NCI-H524 (cell line): ENCODE measurements around the gene SF3B6.
"Not testable (repeated sequence)": the region's sequence is repeated elsewhere in the genome, so short reads cannot be mapped to it uniquely, and the experiment has no call there.

ENCODE experiments used
- DNase-seq, 2 experiments: peaks; one replicate each; lab custom pipeline; 2025; lab: John Stamatoyannopoulos, UW

The SF3B6 gene

DNA sequence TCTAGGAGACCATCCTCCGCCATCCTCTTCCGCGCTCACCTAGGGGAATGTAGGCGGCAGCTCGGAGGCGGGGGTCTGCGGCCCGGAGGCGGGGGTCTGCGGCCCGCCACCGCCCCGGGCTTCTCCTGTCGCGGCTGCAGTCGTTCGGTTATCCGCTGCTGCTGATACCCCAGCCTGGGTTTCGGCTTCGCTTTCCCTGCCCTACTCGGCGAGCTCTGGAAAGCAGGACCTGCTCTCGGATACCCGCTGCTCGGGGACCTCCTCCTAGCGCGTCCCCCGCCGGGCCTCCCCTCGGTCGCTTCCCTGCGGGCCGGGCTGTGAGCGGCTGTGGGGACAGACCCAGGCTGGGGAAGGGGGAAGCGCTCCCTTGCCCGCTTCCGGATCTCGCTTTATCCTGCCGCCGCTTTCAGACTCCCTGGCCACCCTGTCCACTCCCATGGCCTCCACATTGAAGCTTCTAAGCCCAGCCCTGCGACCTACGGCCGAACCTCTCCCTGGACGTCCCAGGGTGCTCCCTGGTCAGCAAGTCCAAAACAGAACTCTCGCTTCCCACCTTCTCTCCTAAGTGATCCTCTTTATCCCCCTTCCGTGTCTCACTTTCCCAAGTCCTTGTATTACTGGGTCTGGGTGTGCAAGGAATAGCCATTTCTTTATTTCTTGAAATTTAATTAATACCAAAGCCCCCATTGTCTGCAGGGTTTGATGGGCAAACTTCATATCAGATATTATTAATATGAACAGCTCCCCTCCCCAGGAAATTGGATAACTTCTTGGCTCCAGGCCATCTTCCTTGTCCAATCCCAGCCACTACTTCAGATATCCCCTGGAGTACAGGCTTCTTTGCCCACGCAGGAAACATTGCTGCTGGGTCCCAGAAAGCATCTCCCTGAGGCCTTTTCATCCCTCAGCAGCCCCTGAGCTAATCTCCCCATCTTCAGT is 25.8 kb downstream of the SF3B6 start:
- DNase-seq: peak; percentile 3 to 37

DNA sequence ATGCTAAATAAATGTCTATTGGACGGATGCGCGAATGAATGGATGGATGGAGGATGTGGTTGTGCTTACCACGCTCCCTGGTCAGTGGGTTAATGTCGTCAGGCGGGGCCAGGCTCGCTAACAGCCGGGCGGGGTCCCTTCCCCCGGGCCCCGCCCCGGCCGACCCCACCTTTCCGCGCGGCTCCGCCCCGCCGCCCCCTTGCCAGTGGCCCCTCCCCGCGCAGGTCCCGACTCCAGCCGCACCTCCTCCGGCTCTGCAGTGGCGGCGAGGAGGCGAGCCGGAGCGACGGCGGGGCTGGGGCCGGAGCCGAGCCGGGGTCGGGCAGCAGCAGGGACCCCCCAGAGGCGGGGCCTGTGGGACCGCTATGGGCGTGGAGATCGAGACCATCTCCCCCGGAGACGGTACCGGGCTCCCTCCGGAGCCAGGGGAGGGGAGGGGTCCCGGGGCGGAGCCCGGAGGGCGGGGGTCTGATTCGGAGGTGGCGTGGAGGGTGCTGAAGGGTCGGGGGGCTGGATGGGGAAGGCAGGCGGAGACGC is 26.6 kb downstream of the SF3B6 start, which contains the start of gene FKBP1B:
Gene FKBP1B, plus strand, starts transcription at position 257 of the 537 bp plus-strand sequence. Its CDS starts 109 bp downstream, at position 366.
- DNase-seq: peak; percentile 71 to 78

DNA sequence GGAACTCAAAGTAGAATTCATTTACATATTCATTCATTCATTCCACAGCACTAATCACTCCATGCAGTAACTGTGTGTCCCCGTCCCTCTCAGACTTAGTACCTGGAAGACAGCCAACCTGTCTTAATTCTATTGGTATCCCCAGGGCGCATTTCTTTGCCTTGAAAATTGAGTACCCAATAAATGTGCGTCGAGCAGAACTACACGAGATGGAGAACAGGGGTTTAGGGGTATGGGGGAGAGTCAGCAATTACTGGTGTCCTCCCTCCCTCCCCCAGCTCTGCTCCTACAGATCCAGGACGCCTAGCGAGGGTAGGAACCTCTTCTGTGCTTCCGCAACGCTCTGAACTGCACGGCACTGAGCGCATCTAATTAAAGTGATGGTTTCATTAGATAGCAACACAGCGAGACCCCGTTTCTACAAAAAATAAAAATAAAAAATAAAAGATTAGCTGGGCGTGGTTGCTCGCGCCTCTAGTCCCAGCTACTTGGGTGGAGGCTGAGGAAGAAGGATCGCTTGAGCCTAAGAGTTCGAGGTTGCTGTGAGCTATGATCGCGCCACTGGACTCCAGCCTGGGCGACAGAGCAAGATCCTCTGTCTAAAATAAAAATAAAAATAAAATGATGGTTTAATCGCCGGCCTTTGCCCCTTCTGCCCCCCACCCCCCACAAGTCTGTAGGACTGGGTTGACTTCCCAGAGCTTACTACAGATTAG is 27.2 kb downstream of the SF3B6 start:
- DNase-seq: peak; percentile 18 to 54

DNA sequence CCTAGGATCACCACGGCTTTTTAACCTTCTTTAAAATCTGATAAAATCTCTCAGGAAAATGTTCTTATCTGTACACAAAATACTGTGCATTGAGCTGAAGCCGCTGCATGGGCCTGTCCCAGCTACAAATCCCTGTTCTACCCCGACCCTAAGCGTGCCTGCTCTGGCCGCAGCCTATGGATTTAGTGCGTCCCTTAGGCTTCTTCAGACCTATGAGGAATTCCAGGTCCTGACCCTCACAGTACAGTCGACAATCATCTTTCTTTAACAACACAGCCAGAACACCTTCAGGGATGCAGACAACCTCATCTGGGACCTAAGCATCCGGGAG is 28.5 kb downstream of the SF3B6 start:
- DNase-seq: no peak

DNA sequence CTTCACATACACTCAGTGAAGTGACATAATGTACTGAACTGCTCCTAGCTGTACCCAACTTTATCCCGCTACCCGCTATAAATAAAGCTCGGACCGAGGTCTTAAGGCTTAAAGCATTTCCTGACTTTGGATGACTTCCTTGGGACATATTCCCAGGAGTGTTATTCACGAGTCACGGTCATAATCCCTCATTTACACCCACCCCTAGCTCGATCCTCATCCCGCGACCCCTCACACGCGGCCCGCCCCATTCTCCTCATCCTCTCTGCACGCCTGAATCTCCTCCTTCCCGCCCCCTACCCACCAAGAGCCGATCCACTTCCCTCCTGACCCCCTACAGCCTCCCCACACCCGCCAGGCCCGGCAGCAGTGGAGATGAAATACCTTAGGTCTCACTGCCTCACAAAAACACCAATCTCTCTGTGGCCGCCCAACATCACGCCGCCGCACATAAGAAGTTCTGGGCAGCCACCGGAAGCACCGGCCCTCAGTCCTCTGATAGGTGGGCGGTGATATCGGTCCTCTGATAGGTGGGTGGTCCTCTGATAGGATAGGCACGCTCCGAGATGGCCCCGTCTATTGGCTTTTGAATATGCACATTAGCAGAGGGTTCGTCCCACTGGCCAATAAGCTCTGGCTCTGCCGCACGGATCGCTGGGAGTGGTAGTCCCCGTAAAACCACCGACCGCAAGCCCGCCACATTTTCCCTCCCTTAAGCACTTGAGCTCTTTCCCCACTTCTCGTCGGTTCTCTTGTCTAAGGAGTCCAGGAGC is 29.0 kb downstream of the SF3B6 start, which contains the start of gene WDCP:
Gene WDCP, minus strand, starts transcription at position 462 of the 773 bp plus-strand sequence. CDS start 7,897 bp downstream, outside the sequence.
- peak; percentile 98 to 99 for DNase-seq

DNA sequence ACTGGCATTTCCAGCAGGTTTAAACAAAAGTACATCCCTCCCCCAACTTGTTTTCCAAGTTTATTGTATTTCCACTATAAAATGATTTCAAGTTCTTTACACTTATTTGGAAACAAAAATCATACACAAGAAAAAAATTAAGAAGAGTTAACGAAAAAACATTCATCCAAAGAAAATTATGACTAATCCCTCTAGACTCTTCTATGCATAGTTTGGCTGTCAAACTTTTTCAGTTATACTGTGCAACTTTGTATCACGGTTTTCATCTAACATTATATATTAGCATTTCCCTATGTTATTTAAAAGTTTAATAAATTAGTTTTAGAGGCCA is 29.6 kb downstream of the SF3B6 start:
- DNase-seq: no peak

DNA sequence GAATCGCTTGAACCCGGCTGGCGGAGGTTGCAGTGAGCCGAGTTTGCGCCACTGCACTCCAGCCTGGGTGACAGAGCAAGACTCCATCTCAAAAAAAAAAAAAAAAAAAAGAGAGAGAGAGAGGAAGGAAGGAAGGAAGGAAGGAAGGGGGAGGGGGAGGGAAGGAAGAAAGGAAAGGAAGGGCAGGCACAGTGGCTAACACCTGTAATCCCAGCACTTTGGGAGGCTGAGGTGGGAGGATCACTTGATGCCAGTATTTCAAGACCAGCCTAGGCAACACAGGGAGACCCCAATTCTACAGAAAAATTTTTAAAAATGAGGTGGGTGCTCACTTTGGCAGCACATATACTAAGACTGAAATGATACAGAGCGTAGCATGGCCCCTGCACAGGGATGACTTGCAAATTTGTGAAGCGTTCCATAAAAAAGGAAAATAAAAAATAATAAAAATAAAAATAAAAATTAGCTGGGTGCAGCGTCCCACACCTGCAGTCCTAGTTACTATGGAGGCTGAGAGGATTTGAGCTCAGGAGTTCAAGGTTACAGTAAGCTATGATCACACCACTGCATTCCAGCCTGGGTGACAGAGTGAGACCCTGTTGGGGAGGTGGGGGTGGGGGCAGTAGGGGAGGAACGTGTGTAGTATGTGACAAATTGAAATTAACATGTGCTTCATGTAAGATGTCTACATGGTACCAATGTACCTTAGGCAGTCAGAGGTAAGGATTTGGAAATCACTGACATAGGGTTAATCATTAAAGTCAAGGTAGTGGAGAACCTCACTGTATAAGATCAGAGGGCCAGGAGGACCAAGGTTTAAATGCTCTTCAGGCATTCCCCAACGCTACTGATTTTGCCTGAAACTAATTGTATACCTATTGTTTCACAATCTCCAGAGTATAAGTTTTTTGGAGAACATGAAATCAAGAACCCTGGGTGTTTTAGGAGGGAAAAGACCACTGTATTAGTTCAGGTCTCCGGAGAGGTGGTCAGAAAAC is 30.3 kb downstream of the SF3B6 start:
- DNase-seq: no peak

DNA sequence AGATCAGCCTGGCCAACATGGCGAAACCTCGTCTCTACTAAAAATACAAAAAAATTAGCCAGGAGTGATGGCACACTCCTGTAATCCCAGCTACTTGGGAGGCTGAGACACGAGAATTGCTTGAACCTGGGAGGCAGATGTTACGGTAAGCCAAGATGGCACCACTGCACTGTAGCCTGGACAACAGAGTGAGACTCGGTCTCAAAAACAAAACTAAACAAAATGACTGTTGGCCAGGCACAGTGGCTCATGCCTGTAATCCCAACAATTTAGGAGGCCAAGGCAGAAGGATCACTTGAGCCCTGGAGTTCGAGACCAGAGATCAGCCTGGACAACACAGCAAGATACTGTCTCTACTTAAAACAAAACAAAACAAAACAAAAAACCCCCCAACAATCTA is 33.0 kb downstream of the SF3B6 start:
- DNase-seq: not testable (repeated sequence)

DNA sequence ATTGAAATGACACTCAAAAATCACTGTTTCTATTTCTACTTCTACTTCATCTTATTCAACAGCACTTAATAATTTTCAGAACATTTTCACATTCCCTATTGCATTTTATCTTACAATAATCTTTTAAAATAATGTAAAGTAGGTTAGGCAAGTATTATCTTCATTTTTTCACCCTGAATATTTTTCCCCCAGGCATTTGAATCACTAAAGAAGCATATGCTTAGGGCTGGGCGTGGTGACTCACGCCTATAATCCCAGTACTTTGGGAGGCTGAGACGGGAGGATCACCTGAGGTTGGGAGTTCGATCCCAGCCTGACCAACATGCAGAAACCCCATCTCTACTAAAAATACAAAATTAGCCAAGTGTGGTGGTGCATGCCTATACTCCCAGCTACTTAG is 35.6 kb downstream of the SF3B6 start:
- DNase-seq: no peak

DNA sequence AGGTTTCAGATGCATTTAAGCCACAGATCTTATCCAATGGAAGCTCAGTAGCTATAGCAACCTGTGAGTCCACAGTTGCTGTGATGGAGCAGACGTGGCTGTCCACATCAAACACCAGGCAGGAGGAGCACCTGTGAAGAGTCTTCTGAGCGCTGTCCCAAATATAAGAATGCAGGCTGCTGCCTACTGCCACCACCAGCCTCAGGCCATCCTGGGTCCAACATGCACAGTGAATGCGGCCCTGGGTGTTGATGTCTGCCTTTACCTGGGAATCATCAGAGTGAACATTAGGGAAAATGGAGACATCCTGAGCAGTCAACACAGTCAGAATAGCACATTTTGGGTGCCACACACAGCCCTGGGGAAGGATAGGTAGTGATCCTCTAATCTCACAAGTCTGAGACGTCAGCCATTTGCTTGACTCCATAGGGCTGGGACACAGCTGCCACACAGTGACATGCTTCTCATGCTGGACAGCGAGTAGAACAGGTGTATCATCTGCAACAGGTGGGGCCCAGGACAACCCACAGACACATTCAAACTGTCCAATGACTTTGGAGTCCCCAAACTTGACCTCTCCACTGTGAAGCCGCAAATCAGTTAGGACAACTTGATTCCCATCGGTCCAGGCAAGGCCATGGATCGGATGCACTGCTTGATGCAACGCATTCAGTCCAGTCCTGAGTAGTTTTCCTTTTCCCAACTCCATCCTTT is 37.2 kb downstream of the SF3B6 start:
- DNase-seq: no peak

DNA sequence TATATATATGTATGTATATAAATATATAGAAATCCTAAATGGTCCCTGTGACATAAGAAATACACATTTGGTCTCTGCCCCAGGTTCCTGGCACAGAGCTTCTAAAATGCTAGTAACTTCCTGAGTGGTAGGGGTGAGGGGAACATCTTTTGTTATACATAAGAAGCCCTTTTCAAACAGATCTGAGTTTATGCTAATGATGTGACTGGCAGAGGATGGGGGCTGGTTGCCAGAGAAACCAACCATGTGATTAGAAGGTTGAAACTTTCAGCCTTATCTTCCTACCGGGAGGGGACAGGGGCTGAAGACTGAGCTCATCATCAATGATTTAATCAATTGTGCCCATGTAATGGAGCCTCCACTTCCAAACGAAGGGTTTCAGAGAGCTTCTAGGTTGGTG is 49.9 kb downstream of the SF3B6 start:
- no peak for DNase-seq

DNA sequence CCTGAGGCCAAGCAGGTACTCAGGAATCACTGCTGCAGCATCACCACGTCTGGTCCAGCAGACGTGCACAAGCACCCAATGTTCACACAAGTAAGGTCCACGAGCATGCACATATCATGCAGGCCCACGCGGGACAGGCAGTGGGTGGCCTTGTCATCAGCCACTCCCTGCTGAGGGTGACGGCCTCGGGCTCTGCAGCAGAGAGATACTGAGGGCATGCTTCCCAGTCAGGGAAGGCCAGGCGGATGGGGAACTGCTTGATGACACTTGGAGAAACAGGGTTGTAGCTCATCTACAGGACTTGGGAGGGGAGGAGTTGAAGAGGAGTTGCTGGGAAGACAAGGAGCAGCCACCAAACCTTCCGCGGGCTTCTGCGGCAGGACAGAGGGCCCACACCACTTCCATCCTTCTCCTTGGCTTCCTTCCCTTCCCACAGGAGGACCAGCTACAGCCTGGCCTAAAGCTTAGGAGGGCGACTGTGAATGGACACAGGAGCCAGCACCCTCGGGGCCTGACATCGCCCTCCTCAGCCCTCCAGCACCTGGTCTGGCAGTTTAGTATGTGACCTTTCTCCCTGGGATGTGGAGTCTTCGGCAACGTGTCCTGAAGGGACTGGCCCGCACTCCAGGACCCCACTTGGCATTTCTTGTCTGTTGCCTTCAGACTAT is 51.0 kb downstream of the SF3B6 start:
- DNase-seq: no peak

DNA sequence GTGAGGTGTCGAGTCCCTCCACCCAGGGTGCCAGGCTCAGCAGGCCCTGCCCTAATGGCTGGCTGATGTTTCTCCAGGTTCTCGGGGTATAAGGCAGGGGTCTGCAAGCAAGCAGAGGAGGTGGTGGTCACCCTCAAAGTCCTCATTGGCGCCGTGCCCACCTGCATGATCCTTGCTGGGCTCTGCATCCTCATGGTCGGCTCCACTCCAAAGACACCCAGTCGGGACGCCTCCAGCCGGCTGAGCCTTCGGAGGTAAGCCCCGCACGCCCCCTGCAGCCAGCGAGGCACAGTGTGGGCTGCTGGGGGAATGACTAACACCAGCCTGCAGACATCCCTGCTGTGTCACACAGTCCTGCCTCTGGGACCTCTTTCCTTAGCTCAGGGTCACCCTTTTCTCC is 52.1 kb downstream of the SF3B6 start:
- no peak for DNase-seq

DNA sequence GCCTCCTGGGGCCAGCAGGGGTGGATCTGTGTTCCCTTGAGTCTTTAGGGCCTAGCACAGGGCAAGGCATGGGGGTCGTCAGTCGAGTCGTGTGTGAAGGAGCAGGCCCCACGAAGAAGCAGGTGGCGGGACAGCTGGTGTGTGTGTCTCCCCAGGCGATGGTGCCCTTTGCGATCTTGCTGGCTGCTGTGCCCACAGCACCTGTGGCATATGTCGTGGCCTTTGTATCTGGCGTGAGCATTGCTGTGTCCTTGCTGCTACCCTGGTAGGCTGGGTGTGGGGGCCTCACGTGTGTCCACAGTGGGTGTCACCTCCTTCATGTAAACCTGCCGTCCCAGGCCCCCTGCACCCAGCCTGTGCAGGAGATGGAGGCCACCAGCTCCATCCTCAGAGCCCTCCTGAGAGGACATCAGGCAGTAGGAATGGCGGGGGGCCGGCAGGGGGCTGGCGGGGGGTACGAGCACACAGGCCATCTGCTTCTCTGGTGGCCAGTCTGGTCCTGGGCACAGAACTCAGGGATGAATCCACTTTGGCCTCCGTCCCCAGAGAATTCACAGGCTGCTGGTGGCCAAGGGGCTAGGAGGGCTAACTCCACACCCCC is 53.1 kb downstream of the SF3B6 start:
- peak in 1 of 2 experiments; percentile 35 for DNase-seq

DNA sequence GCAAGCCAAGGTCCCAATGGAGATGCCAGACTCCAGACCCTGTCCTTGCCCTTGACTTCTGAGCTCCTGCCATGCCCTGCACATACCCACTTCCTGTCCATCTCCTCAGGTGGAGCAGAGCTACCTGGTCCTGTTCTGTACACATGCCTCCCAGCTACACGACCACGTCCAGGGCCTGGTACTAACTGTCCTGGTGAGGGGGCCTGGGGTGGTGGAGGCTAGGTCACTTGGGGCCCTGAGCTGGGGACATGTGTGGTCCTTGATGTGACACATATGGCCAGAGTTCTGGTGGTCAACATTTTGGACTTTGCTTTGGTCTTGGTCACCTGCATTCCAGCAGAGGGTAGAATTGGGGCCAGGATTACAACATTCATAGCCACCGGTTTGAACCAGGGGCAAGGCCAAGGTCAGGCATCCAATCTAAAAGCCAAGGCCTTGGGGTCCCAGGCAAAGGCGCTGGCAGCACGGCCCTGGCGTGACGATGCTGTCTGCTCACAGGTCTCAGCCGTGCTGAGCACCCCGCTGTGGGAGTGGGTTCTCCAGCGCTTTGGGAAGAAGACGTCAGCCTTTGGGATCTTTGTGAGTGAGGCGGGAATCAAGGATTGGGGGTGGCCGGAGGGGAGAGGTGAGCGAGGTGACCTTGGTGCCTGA is 53.7 kb downstream of the SF3B6 start:
- DNase-seq: no peak

DNA sequence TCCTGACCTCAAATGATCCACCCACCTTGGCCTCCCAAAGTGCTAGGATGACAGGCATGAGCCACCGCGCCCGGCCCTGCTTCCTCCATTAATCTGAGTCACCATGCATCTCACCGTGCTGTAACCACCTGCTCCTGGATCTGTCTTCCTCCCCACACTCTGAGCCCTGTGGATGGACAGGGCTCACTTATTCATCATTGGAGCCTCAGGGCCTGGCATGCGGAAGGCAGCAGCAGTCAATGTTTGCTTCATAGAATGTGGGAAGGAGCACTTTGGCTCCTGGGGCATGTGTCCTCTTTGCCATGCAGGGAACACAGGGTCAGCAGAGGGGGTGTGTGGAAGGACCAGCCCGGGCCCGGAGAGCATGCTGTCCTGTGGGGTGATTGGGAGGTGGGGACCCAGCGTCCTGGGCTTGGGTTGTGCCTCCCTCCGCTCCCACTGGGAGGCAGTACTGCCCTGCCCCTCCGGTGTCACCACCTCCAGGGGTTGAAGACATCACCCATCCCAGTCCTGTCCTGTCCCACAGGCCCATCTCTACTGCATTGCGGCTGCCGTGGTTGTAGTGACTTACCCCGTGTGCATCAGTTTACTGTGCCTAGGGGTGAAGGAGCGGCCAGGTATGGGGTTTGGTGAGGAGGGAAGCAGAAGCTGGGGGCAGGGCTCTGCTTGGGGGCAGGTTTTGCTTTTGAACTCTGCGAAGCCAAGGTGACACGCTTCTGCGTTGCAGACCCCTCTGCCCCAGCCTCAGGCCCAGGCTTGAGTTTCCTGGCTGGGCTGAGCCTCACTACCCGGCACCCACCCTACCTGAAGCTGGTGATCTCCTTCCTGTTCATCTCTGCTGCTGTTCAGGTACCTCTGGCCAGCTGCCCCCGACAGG is 54.8 kb downstream of the SF3B6 start:
- no peak for DNase-seq

DNA sequence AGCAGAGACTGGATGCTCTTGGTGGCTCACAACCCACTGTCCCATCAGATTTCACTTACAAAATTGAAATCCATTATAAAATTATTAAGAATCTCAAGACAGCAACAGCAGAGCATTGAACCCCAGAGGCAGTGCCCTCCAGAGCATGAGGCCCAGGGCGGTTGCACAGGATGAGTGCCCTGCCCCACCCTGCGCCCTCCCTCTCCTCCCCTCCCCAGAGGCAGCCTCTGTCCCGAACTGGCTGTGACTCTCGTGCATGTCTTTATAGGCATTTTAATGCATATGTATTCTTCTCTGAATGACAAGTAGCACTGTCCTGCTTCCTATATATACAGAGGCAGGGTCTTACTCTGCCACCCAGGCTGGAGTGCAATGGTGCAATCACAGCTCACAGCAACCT is 55.9 kb downstream of the SF3B6 start:
- no peak for DNase-seq

DNA sequence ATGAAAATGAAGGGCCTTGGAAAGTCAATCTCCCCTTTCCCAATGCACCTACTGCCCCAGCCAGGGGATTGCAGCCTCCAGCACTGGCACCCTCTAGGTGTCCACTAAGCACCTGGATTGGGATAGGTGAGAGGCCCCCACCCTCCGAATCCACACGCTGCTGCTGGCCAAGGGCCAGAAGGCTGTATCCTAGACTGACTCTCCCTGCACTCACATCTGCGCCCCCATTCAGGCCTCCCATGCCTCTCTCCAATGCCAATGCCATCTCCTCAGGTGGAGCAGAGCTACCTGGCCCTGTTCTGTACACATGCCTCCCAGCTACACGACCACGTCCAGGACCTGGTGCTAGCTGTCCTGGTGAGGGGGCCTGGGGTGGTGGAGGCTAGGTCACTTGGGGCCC is 56.4 kb downstream of the SF3B6 start:
- DNase-seq: no peak
